Adrenal gland (tissue), 12 donors: ENCODE results near the gene MUC5B. TPM values are rescaled to one million over a fixed set of nuclear protein-coding genes. Genes with fewer than 3 reads are reported as not detected.

Experiments
- DNase-seq, 7 donors: peaks; one replicate each; pipeline ENCODE4 v3.0.0-alpha.2; 2019 to 2020
- H3K27ac ChIP-seq, 5 donors: fragments of 200-600 bp; sonication (generic) in 4 of 5; 1 replicate in 3 of 5; 2 replicates in 2 of 5; pipeline versions ENCODE4 v1.5.1 to v1.8.0; 2016 to 2020; ENCODE audit warnings: mild to moderate bottlenecking in 1 of 5
- H3K27me3 ChIP-seq: fragments of 200-600 bp; 2 replicates; pipeline ENCODE4 v1.8.0; 2021
- H3K36me3 ChIP-seq, 2 donors: fragments of 200-600 bp; replicated peaks in 1 of 2; 1 replicate in 1 of 2; 2 replicates in 1 of 2; pipeline versions ENCODE4 v1.5.1 to v1.8.0; 2018 to 2022
- H3K4me1 ChIP-seq, 2 donors: fragments of 200-600 bp; replicated peaks in 1 of 2; 1 replicate in 1 of 2; 2 replicates in 1 of 2; pipeline versions ENCODE4 v1.5.1 to v1.8.0; 2018 to 2021
- H3K4me3 ChIP-seq, 4 donors: fragments of 200-600 bp; sonication (generic) in 3 of 4; one replicate each; pipeline ENCODE4 v1.5.1; 2016 to 2018
- H3K9me3 ChIP-seq, 3 donors: fragments of 200-600 bp; sonication (generic) in 1 of 3; replicated peaks in 1 of 3; 1 replicate in 2 of 3; 2 replicates in 1 of 3; pipeline versions ENCODE4 v1.5.1 to v1.8.0; 2016 to 2021
- POLR2A ChIP-seq, 2 donors: fragments of 450-650 bp; IDR thresholded peaks; one replicate each; pipeline ENCODE4 v1.6.1; 2017; ENCODE audit warnings: antibody characterized with exemption in 2 of 2, mild to moderate bottlenecking in 2 of 2, moderate library complexity in 1 of 2
- WGBS, 4 donors: extraction: QIAGEN DNeasy Blood & Tissue Kit in 2 of 4; methylation state at CpG; one replicate each; pipeline versions ENCODE4 v1.1.5 to v1.1.7; 2013 to 2017; 5-methylcytosine and 5-hydroxymethylcytosine counted together
- intact Hi-C, 2 donors: fragments of 100-400 bp; cut with DNase I; formaldehyde crosslinking; loops; one replicate each; pipeline versions ENCODE4 v1.14.1 to v1.15.0; 2022 to 2023
- polyA plus RNA-seq, 3 donors: library from polyadenylated mRNA; stranded (reverse); fragments of 200-250 nt in 2 of 3; fragments of 350-450 nt in 1 of 3; fragmentation: Illumina TruSeq in 1 of 3; extraction: RNeasy Lipid Tissue Mini Kit (QIAGEN cat#74804) in 1 of 3; gene quantifications; one replicate each; pipeline ENCODE4 v1.2.3, GENCODE V29; 2013 to 2014
- total RNA-seq, 9 donors: library from RNA; depleted of rRNA in 4 of 9; stranded (reverse); fragments of >200 nt in 4 of 9; fragments of 120-200 nt in 1 of 9; fragmentation: NEBNext Ultra II Directional in 1 of 9; extraction: Animal tissue kit (Norgen Biotek cat#: 25700) in 1 of 9; gene quantifications; one replicate each; pipeline versions ENCODE4 v1.1.0 to v1.2.4, GENCODE V29; 2013 to 2023
- TF ChIP-seq, protein P1 (sequence below), 6 experiments: fragments of 450-650 bp in 4 of 6; fragments of 200-600 bp in 2 of 6; sonication (generic) in 1 of 6; IDR thresholded peaks; 1 replicate in 5 of 6; 2 replicates in 1 of 6; pipeline versions ENCODE4 v1.5.1 to v1.8.0; 2016 to 2021; ENCODE audit warnings: antibody characterized with exemption in 6 of 6, mild to moderate bottlenecking in 2 of 6, moderate library complexity in 1 of 6
- donor health status: healthy with polysubstance abuse.
- donor health status: Bipolar disorder and iron deficiency.
- donor health status: DM: yes; HTN: yes; CAD: no.
- donor health status: DM: no; HTN: no; CAD: no.
- donor health status: DM: no; HTN: no; CAD: no.
- donor health status: DM: yes; HTN: yes; CAD: no.

MUC5B gene
- total and polyA plus RNA-seq, 12 donors: under 0.01 to 0.95 (median 0.70) TPM; not detected in 7

GRCh38 chr11:1235901-1236315 lies 13.0 kb downstream of the MUC5B start:
- Histone ChIP-seq H3K4me1 (no peaks in the 10 kb centered on the region), H3K4me3 (no peak overlapping the region), H3K27ac (no peak overlapping the region), H3K9me3 (no peaks in the 10 kb centered on the region), H3K27me3 (no peaks in the 10 kb centered on the region), H3K36me3 (no peaks in the 10 kb centered on the region)
- intact Hi-C loops: no loop called here
- peak in 1 of 7 donors; percentile 4 for DNase-seq
- WGBS, 4 donors: 72 to 83% (median 78%) methylated on average over 7 to 16 of the region's 16 CpGs
- TF ChIP-seq POLR2A (IDR thresholded peaks at IDR 0.05): no peak
- TF ChIP-seq, protein P1, sequence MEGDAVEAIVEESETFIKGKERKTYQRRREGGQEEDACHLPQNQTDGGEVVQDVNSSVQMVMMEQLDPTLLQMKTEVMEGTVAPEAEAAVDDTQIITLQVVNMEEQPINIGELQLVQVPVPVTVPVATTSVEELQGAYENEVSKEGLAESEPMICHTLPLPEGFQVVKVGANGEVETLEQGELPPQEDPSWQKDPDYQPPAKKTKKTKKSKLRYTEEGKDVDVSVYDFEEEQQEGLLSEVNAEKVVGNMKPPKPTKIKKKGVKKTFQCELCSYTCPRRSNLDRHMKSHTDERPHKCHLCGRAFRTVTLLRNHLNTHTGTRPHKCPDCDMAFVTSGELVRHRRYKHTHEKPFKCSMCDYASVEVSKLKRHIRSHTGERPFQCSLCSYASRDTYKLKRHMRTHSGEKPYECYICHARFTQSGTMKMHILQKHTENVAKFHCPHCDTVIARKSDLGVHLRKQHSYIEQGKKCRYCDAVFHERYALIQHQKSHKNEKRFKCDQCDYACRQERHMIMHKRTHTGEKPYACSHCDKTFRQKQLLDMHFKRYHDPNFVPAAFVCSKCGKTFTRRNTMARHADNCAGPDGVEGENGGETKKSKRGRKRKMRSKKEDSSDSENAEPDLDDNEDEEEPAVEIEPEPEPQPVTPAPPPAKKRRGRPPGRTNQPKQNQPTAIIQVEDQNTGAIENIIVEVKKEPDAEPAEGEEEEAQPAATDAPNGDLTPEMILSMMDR (IDR thresholded peaks at IDR 0.05): no peak

GRCh38 chr11:1236316-1237127 lies 13.7 kb downstream of the MUC5B start:
- intact Hi-C loops: no loop called here
- H3K9me3 ChIP-seq: no peaks in the 10 kb centered on the region
- TF ChIP-seq, protein P1 (IDR thresholded peaks at IDR 0.05): no peak
- no peak for TF ChIP-seq POLR2A (IDR thresholded peaks at IDR 0.05)
- no peak overlapping the region for H3K27ac ChIP-seq
- DNase-seq: no peak
- 79 to 89% (median 83%) methylated on average over 4 to 37 of the region's 37 CpGs for WGBS, 4 donors
- H3K4me1 ChIP-seq: no peaks in the 10 kb centered on the region
- H3K4me3 ChIP-seq: no peak overlapping the region
- H3K36me3 ChIP-seq: no peaks in the 10 kb centered on the region
- H3K27me3 ChIP-seq: no peaks in the 10 kb centered on the region

GRCh38 chr11:1237128-1237580 lies 14.3 kb downstream of the MUC5B start:
- intact Hi-C loops: no loop called here
- Histone ChIP-seq H3K9me3 (no peaks in the 10 kb centered on the region), H3K27me3 (no peaks in the 10 kb centered on the region), H3K4me1 (no peaks in the 10 kb centered on the region), H3K27ac (no peak overlapping the region), H3K36me3 (no peaks in the 10 kb centered on the region), H3K4me3 (no peak overlapping the region)
- 84 to 88% (median 84%) methylated on average over 10 to 13 of the region's 13 CpGs; no CpG with 5 or more reads in 1 of the 4 donors for WGBS, 4 donors
- no peak for TF ChIP-seq POLR2A (IDR thresholded peaks at IDR 0.05)
- TF ChIP-seq, protein P1 (IDR thresholded peaks at IDR 0.05): no peak
- no peak for DNase-seq

DNA sequence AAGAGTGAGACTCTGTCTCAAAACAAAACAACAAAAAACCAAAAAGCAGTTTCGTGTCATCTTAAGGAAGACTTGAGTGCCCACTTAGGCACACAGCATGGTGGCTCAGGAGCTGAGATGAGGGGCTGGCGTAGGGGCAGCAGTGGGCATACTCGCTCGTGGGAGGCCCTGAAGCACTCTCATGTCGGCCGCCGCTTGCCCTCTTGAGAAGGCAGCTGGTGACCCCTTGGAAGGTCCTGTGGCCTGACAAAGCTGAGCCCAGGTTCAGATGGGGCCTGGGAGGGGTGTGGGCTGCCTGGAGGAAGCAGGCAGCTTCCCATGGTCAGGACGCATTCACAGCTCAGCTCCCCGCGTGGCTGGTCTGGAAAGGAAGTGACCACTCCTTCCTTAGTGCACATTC lies 15.0 kb downstream of the MUC5B start:
- DNase-seq: no peak
- Histone ChIP-seq H3K27me3 (no peaks in the 10 kb centered on the region), H3K4me3 (no peak overlapping the region), H3K27ac (no peak overlapping the region), H3K9me3 (no peaks in the 10 kb centered on the region), H3K36me3 (no peaks in the 10 kb centered on the region), H3K4me1 (no peaks in the 10 kb centered on the region)
- no peak for TF ChIP-seq POLR2A (IDR thresholded peaks at IDR 0.05)
- TF ChIP-seq, protein P1 (IDR thresholded peaks at IDR 0.05): no peak
- intact Hi-C loops: no loop called here
- 71 to 82% (median 74%) methylated on average over 1 to 10 of the region's 10 CpGs for WGBS, 4 donors
